HEK293 (cell line): ENCODE results near the gene GRAMD4.
A peak's percentile ranks its signal among the peaks of the same experiment; 100 is the strongest.
"Not testable (repeated sequence)": the region's sequence is repeated elsewhere in the genome, so short reads cannot be mapped to it uniquely, and the experiment has no call there.

Experiments used
- CTCF ChIA-PET: fragments of 350-600 bp; formaldehyde crosslinking; extraction: SDS; loops from one replicate; lab custom pipeline; 2021; ENCODE audit warnings: antibody characterized with exemption; lab: Yijun Ruan, JAX
- POLR2A ChIA-PET: fragments of 300-600 bp; formaldehyde crosslinking; extraction: SDS; loops from one replicate; lab custom pipeline; 2020; ENCODE audit warnings: antibody characterized with exemption, inconsistent platforms; lab: Yijun Ruan, JAX
- H3K27ac ChIP-seq: fragments of 200-500 bp; sonication (Bioruptor generic); 2 replicates; pipeline ENCODE4 v1.5.1; 2014; ENCODE audit warnings: low read depth, low read length, control low read depth, inconsistent platforms; ENCODE audit errors: extremely low read depth
- H3K36me3 ChIP-seq, 2 experiments: fragments of 200-500 bp in 1 of 2; sonication (Bioruptor generic) in 1 of 2; 1 replicate in 1 of 2; 2 replicates in 1 of 2; pipeline ENCODE4 v1.5.1; 2014 to 2017; ENCODE audit warnings: inconsistent platforms in 2 of 2, low read length in 2 of 2; ENCODE audit not compliant: control insufficient read depth in 2 of 2, insufficient read depth in 1 of 2
- H3K4me1 ChIP-seq: fragments of 200-500 bp; sonication (Bioruptor generic); 2 replicates; pipeline ENCODE4 v1.5.1; 2014; ENCODE audit warnings: mild to moderate bottlenecking, low read length, inconsistent platforms; ENCODE audit not compliant: control insufficient read depth, insufficient read depth
- H3K4me3 ChIP-seq: 2 replicates; pipeline ENCODE4 v1.5.1; 2011; ENCODE audit warnings: low read depth, mild to moderate bottlenecking, control low read depth, low read length, moderate library complexity
- H3K9me3 ChIP-seq: fragments of 200-500 bp; sonication (Bioruptor generic); 2 replicates; pipeline ENCODE4 v1.5.1; 2014; ENCODE audit warnings: low read depth, low read length, inconsistent platforms; ENCODE audit not compliant: control insufficient read depth, insufficient read depth
- GFI1B ChIP-seq: fragments of 450-650 bp; formaldehyde crosslinking; IDR thresholded peaks from 2 replicates; pipeline ENCODE4 v1.5.1; 2016; ENCODE audit warnings: missing biosample characterization, missing genetic modification characterization
- KLF1 ChIP-seq: fragments of 450-650 bp; formaldehyde crosslinking; IDR thresholded peaks from 2 replicates; pipeline ENCODE4 v1.5.1; 2016; ENCODE audit warnings: missing biosample characterization, missing genetic modification characterization
- WT1 ChIP-seq: fragments of 450-650 bp; formaldehyde crosslinking; IDR thresholded peaks from 2 replicates; pipeline ENCODE4 v1.5.1; 2016; ENCODE audit warnings: missing biosample characterization, missing genetic modification characterization
- YY1 ChIP-seq: fragments of 450-650 bp; formaldehyde crosslinking; IDR thresholded peaks from 2 replicates; pipeline ENCODE4 v1.5.1; 2018; ENCODE audit warnings: missing biosample characterization, missing genetic modification characterization
- ZBTB8A ChIP-seq: fragments of 450-650 bp; formaldehyde crosslinking; IDR thresholded peaks from 2 replicates; pipeline ENCODE4 v1.5.1; 2016; ENCODE audit warnings: missing biosample characterization, missing genetic modification characterization
- ZNF157 ChIP-seq: fragments of 450-650 bp; formaldehyde crosslinking; IDR thresholded peaks from 2 replicates; pipeline ENCODE4 v1.5.1; 2016; ENCODE audit warnings: missing biosample characterization, missing genetic modification characterization
- ZNF274 ChIP-seq, 2 experiments: fragments of 200-500 bp in 1 of 2; fragments of 450-650 bp in 1 of 2; sonication (Bioruptor generic) in 1 of 2; formaldehyde crosslinking in 1 of 2; IDR thresholded peaks; 2 replicates each; pipeline versions ENCODE4 v1.5.1 to v1.6.1; 2014 to 2016; ENCODE audit warnings: borderline replicate concordance in 1 of 2, inconsistent platforms in 1 of 2, low read length in 1 of 2, missing biosample characterization in 1 of 2, missing genetic modification characterization in 1 of 2
- ZNF311 ChIP-seq: fragments of 450-650 bp; formaldehyde crosslinking; IDR thresholded peaks from 2 replicates; pipeline ENCODE4 v1.5.1; 2017; ENCODE audit warnings: missing biosample characterization, missing genetic modification characterization, borderline replicate concordance
- ZNF350 ChIP-seq: fragments of 450-650 bp; formaldehyde crosslinking; IDR thresholded peaks from 2 replicates; pipeline ENCODE4 v1.5.0; 2017; ENCODE audit warnings: missing biosample characterization, mild to moderate bottlenecking, missing genetic modification characterization
- ZNF394 ChIP-seq: fragments of 450-650 bp; formaldehyde crosslinking; IDR thresholded peaks from 2 replicates; pipeline ENCODE4 v1.5.1; 2016; ENCODE audit warnings: missing biosample characterization, missing genetic modification characterization, mild to moderate bottlenecking, moderate library complexity, borderline replicate concordance
- ZNF514 ChIP-seq: fragments of 450-650 bp; formaldehyde crosslinking; IDR thresholded peaks from 2 replicates; pipeline ENCODE4 v1.5.1; 2016; ENCODE audit warnings: missing biosample characterization, missing genetic modification characterization
- ZNF624 ChIP-seq: fragments of 450-650 bp; formaldehyde crosslinking; IDR thresholded peaks from 2 replicates; pipeline ENCODE4 v1.5.1; 2017; ENCODE audit warnings: missing biosample characterization, missing genetic modification characterization
- ZNF677 ChIP-seq: fragments of 450-650 bp; IDR thresholded peaks from 2 replicates; pipeline ENCODE4 v1.5.0; 2018; ENCODE audit warnings: missing biosample characterization, mild to moderate bottlenecking, missing genetic modification characterization, moderate library complexity
- ZNF76 ChIP-seq: fragments of 450-650 bp; formaldehyde crosslinking; IDR thresholded peaks from 2 replicates; pipeline ENCODE4; 2016; ENCODE audit warnings: low read depth, missing biosample characterization, missing genetic modification characterization, borderline replicate concordance
- TF ChIP-seq, protein P1 (sequence below): fragments of 450-650 bp; IDR thresholded peaks from 2 replicates; pipeline ENCODE4 v1.5.1; 2018; ENCODE audit warnings: missing biosample characterization, mild to moderate bottlenecking, missing genetic modification characterization
- TF ChIP-seq, protein P2 (sequence below): fragments of 450-650 bp; formaldehyde crosslinking; IDR thresholded peaks from 2 replicates; pipeline ENCODE4 v1.5.1; 2016; ENCODE audit warnings: missing biosample characterization, missing genetic modification characterization
- TF ChIP-seq, protein P3 (sequence below): fragments of 450-650 bp; formaldehyde crosslinking; IDR thresholded peaks from 2 replicates; pipeline ENCODE4 v1.5.1; 2016; ENCODE audit warnings: missing biosample characterization, missing genetic modification characterization, borderline replicate concordance

Gene GRAMD4

DNA sequence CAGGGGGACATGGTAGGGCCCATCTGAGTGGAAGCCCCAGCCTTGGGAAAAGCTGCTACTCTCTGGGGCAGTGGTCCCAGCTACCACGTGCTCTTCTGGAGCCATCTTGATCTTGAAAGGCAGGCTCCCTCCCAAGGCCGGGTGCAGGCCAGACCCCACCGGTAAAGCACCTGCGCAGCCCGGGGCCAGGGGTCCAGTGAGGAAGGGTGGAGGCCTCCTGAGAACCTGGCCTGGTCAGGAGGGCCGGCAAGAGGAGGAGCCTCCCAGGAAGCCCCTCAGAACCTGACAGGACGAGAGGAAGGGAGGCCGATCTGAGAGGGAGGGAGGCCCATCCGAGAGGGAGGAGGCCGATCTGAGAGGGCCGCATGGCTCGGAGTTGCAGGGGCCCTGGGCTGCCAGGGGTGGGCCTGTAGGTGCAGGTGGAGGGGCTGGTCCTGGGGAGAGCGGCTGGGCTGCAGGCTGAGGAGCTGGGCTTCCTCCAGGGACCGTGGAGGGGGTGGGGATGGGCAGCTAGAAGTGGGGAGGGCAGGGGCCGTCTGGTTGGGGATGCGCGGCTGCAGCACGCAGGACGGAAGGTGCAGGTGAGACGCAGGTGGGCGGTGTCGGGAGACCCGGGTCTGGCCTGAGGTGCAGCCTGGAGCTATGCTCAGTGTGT lies 529 bp downstream of the GRAMD4 start:
- Histone ChIP-seq H3K4me3 (no peak overlapping the region), H3K9me3 (no peaks in the 10 kb centered on the region), H3K36me3 (no peaks in the 10 kb centered on the region; a peak in 1 of 3 replicates), H3K4me1 (0 out of 2 replicates have a peak, but pooled peaks cover 2% of the 10 kb centered on the region), H3K27ac (no peak overlapping the region)
- ChIA-PET CTCF (no interaction called here), POLR2A (no interaction called here)
- TF ChIP-seq ZNF76 (tag by site-specific recombination) (no peak), ZNF350 (no peak), ZNF157 (tag by site-specific recombination) (no peak), YY1 (tag by site-specific recombination) (no peak), GFI1B (tag by site-specific recombination) (no peak), ZNF311 (tag by site-specific recombination) (no peak), WT1 (tag by site-specific recombination) (no peak), ZNF514 (tag by site-specific recombination) (no peak), ZNF274 (IDR thresholded peaks at IDR 0.05; ENCODE audit: low read length) (no peak), ZNF274 (tag by site-specific recombination; IDR thresholded peaks at IDR 0.05; ENCODE audit: borderline replicate concordance) (no peak), KLF1 (tag by site-specific recombination) (no peak), ZBTB8A (tag by site-specific recombination) (no peak), ZNF677 (no peak), ZNF624 (no peak)
- TF ChIP-seq, protein P1, sequence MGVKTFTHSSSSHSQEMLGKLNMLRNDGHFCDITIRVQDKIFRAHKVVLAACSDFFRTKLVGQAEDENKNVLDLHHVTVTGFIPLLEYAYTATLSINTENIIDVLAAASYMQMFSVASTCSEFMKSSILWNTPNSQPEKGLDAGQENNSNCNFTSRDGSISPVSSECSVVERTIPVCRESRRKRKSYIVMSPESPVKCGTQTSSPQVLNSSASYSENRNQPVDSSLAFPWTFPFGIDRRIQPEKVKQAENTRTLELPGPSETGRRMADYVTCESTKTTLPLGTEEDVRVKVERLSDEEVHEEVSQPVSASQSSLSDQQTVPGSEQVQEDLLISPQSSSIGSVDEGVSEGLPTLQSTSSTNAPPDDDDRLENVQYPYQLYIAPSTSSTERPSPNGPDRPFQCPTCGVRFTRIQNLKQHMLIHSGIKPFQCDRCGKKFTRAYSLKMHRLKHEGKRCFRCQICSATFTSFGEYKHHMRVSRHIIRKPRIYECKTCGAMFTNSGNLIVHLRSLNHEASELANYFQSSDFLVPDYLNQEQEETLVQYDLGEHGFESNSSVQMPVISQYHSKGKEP (tag by site-specific recombination), result no peak
- TF ChIP-seq, protein P2, sequence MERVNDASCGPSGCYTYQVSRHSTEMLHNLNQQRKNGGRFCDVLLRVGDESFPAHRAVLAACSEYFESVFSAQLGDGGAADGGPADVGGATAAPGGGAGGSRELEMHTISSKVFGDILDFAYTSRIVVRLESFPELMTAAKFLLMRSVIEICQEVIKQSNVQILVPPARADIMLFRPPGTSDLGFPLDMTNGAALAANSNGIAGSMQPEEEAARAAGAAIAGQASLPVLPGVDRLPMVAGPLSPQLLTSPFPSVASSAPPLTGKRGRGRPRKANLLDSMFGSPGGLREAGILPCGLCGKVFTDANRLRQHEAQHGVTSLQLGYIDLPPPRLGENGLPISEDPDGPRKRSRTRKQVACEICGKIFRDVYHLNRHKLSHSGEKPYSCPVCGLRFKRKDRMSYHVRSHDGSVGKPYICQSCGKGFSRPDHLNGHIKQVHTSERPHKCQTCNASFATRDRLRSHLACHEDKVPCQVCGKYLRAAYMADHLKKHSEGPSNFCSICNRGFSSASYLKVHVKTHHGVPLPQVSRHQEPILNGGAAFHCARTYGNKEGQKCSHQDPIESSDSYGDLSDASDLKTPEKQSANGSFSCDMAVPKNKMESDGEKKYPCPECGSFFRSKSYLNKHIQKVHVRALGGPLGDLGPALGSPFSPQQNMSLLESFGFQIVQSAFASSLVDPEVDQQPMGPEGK (tag by site-specific recombination), result no peak

DNA sequence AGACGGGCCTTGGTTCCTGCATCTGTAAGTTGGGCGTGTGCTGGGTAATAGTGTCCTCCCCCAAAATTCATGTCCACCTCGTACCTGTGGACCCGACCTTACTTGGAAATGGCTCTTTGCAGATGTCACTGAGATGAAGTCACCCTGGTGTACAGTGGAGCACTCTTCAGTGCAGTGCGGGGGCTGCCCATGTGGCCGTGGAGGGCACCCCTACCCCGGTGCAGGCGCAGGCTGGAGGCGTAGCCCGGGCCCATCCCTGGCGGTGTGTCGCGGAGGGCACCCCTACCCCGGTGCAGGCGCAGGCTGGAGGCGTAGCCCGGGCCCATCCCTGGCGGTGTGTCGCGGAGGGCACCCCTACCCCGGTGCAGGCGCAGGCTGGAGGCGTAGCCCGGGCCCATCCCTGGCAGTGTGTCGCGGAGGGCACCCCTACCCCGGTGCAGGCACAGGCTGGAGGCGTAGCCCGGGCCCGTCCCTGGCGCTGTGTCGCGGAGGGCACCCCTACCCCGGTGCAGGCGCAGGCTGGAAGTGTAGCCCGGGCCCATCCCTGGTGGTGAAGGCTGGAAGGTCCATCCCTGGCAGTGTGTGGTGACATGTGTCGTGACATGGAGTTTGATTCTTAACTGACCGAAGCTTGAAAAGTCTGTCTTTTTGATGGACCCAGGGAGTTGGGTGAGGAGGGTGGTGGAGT lies 1.2 kb downstream of the GRAMD4 start:
- POLR2A ChIA-PET, H3K36me3 ChIP-seq, H3K4me1 ChIP-seq, H3K4me3 ChIP-seq, CTCF ChIA-PET, H3K27ac ChIP-seq, H3K9me3 ChIP-seq: not testable (repeated sequence)

DNA sequence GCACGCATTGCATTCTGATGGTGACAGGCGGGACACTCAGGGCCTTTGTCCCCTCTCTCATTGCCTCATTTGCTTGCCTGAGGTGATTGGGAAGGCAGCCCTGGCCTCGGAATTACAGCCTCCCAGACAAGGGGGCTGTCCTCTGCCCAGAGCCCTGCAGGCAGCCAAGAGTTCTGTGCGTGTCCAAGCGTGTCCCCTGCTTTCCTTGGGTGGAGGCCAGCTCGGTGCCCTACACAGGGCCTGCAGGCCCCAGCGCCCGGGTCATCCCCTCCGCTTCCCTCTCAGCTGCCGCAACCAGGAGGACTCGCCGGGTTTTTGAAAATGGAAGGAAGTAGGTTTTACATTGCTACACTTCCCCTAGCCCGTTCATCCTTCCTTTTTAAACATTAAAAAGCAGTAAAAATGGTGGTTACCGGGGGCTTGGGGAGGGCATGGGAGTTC lies 1.9 kb downstream of the GRAMD4 start:
- ChIA-PET CTCF (no interaction called here), POLR2A (no interaction called here)
- H3K9me3 ChIP-seq, result no peaks in the 10 kb centered on the region
- no peak overlapping the region for H3K4me3 ChIP-seq
- H3K27ac ChIP-seq, result no peak overlapping the region
- H3K36me3 ChIP-seq, result peaks cover 0 to 3% of the 10 kb centered on the region in 2 experiments; a peak in 2 of 3 replicates
- H3K4me1 ChIP-seq, result 0 out of 2 replicates have a peak, but pooled peaks cover 2% of the 10 kb centered on the region
- TF ChIP-seq ZBTB8A (tag by site-specific recombination) (peak; percentile 40; the same call in 1 of the 2 replicates), ZNF394 (tag by site-specific recombination) (peak; percentile 43; the same call in 1 of the 2 replicates)
- TF ChIP-seq, protein P3, sequence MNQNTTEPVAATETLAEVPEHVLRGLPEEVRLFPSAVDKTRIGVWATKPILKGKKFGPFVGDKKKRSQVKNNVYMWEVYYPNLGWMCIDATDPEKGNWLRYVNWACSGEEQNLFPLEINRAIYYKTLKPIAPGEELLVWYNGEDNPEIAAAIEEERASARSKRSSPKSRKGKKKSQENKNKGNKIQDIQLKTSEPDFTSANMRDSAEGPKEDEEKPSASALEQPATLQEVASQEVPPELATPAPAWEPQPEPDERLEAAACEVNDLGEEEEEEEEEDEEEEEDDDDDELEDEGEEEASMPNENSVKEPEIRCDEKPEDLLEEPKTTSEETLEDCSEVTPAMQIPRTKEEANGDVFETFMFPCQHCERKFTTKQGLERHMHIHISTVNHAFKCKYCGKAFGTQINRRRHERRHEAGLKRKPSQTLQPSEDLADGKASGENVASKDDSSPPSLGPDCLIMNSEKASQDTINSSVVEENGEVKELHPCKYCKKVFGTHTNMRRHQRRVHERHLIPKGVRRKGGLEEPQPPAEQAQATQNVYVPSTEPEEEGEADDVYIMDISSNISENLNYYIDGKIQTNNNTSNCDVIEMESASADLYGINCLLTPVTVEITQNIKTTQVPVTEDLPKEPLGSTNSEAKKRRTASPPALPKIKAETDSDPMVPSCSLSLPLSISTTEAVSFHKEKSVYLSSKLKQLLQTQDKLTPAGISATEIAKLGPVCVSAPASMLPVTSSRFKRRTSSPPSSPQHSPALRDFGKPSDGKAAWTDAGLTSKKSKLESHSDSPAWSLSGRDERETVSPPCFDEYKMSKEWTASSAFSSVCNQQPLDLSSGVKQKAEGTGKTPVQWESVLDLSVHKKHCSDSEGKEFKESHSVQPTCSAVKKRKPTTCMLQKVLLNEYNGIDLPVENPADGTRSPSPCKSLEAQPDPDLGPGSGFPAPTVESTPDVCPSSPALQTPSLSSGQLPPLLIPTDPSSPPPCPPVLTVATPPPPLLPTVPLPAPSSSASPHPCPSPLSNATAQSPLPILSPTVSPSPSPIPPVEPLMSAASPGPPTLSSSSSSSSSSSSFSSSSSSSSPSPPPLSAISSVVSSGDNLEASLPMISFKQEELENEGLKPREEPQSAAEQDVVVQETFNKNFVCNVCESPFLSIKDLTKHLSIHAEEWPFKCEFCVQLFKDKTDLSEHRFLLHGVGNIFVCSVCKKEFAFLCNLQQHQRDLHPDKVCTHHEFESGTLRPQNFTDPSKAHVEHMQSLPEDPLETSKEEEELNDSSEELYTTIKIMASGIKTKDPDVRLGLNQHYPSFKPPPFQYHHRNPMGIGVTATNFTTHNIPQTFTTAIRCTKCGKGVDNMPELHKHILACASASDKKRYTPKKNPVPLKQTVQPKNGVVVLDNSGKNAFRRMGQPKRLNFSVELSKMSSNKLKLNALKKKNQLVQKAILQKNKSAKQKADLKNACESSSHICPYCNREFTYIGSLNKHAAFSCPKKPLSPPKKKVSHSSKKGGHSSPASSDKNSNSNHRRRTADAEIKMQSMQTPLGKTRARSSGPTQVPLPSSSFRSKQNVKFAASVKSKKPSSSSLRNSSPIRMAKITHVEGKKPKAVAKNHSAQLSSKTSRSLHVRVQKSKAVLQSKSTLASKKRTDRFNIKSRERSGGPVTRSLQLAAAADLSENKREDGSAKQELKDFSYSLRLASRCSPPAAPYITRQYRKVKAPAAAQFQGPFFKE, result no peak
